Glomerular visceral epithelial cell (primary cell): ENCODE data around the gene KRTAP10-4.

Source experiments
- DNase-seq: peaks from one replicate; pipeline ENCODE4 v3.0.0-alpha.2; 2016; ENCODE audit errors: extremely low spot score

KRTAP10-4 gene

DNA sequence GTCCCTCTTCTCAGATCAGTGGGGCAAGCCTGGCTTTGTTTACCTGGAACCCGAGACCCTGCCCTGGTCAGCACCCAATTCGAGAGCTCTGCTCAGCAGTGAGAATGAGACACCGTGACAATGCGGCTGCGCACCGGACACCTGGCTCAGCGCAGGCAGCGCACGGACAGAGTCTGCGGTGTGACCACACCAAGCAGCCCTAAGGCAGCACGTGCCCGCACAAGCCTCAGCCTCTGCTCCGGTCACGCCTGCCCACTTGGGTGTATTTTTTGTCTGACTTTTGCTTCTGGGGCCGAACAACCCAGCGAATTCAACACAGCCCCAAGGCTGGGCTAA, 43.0 kb downstream of the KRTAP10-4 start:
- no peak for DNase-seq

DNA sequence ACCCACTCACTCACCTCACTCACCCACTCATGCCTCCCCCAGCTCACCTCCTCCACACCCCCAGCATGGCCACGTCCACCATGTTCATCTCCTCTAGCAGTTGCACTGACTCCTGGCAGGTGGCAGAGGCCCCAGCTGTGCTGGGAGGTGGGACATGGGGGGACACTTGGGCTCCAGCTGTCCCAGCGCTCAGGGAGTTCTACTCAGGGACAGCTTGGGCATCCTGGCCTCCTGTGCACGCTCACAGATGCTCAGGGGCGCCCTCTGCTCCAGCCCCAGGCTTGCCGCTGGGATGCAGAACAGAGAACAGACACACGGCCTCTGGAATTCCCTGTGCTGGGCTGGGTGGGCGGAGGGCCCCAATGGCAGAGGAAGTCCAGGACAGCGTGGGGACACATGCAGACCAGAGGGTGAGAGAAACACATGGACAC, 43.6 kb downstream of the KRTAP10-4 start:
- no peak for DNase-seq

DNA sequence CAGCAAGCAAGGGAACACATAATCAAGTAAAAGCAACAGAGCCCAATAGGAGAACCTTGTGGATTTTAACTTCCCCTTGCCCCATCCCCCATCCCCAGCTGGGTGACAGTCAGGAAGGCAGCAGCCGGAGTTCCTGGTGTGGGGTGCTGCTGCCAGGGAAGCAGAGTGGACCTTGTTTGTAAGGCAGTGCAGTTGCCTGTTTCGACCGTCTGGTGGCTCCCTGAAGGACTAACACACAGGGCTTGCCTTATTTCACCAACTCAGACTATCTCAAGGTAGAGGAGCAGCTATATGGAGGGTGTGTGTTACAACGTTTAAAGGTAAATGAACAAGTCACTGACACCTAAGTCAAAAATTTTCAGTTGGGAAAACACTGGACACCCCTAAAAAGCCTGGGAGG, 45.0 kb downstream of the KRTAP10-4 start:
- no peak for DNase-seq

DNA sequence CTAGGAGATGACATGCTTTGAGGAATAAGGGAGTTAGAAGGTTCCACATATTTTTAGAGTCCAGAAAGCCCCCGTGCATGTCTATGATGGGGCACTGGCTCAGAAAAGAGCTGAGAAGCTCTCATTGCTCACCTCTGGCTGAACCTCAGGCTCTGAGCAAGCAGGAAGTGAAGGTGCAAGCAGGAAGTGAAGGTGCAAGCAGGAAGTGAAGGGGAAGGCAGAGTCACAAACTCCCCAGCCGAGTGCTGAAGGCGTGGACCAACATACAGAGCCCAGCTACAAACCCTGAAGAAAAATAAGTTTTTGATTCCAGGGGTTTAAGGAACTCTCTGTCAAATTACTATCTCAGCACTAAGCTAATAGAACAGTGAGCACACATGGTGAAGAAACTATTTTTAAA, 45.4 kb downstream of the KRTAP10-4 start:
- no peak for DNase-seq

DNA sequence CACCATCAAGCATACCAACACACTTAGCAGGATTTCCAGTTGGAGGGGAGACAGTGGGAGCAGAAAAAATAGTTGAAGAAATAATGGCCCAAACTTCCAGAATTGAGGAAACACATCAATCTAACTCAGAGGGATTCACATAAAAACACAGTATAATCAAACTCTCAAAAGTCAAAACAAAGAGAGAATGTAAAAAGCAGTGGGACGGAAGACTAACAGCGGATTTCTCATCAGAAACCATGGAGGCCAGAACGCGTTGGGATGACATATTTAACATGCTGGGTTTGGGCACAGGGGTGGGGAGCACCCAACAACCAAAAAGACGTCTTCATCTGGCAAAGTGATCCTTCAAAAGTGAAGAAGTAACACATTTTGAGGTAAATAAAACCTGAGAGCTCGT, 46.4 kb downstream of the KRTAP10-4 start:
- DNase-seq, result no peak

DNA sequence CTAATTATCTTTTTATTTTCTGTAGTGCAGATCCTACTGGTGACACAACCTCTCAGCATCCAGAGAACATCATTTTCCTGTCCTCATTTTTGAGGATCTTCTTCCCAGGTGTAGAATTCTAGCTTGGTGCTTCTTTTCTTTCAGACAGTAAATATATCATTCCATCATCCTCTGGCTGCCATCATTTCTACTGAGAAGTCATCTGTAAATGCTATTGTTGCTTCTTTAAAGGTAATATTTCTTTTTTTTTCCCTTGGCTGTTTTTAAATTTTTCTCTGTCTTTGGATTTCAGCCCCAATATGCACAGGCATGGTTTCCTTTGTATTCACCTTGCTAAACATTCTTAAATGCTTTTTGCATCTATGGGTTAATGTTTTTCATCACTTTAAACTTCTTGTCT, 50.0 kb downstream of the KRTAP10-4 start:
- no peak for DNase-seq
